ENCODE results near the gene GFI1B.

GRCh38 chr9:132986640-132987620 is 8.4 kb downstream of the GFI1B start:
- TF ChIP-seq CTCF (conservative IDR thresholded peaks at IDR 0.05; ENCODE audit: low read length) = no peak
- no peak for TF ChIP-seq EZH2phosphoT487 (IDR thresholded peaks at IDR 0.05; ENCODE audit: borderline replicate concordance)

Measured in Loucy (cell line).